GM23338 (cell line): ENCODE data around the gene FAXDC2. TPM values are rescaled to one million over a fixed set of nuclear protein-coding genes. Genes with fewer than 3 reads are reported as not detected.
"Not testable (repeated sequence)": the region's sequence is repeated elsewhere in the genome, so short reads cannot be mapped to it uniquely, and the experiment has no call there.

ENCODE experiments used
- ATAC-seq: fragments of 200-7000 bp; cut with Tn5 transposase; 3 replicates; pipeline ENCODE4 v1.9.1; 2020
- DNase-seq: peaks from one replicate; pipeline ENCODE4 v3.0.0-alpha.2; 2015; ENCODE audit warnings: low spot score
- H2AFZ ChIP-seq: fragments of 200-600 bp; sonication (generic); 2 replicates; pipeline ENCODE4 v1.8.0; 2016; ENCODE audit warnings: antibody characterized with exemption, mild to moderate bottlenecking, moderate library complexity
- H3F3A ChIP-seq: fragments of 200-600 bp; sonication (generic); replicated peaks from 2 replicates; pipeline ENCODE4 v1.8.0; 2017; ENCODE audit warnings: antibody characterized with exemption, mixed run types, low read depth
- H3K27ac ChIP-seq: fragments of 200-600 bp; sonication (generic); 2 replicates; pipeline ENCODE4 v1.6.1; 2016; ENCODE audit warnings: low read depth
- H3K27me3 ChIP-seq: fragments of 200-600 bp; sonication (generic); 2 replicates; pipeline ENCODE4 v1.8.0; 2016; ENCODE audit warnings: mild to moderate bottlenecking, mixed run types, moderate library complexity; ENCODE audit not compliant: insufficient read depth
- H3K36me3 ChIP-seq: fragments of 200-600 bp; sonication (generic); 2 replicates; pipeline ENCODE4 v1.8.0; 2016; ENCODE audit warnings: mild to moderate bottlenecking; ENCODE audit not compliant: insufficient read depth
- H3K4me1 ChIP-seq: fragments of 200-600 bp; sonication (generic); 2 replicates; pipeline ENCODE4 v1.8.0; 2016; ENCODE audit warnings: mild to moderate bottlenecking, moderate library complexity; ENCODE audit not compliant: insufficient read depth
- H3K4me2 ChIP-seq: fragments of 200-600 bp; sonication (generic); 2 replicates; pipeline ENCODE4 v1.7.1; 2017; ENCODE audit warnings: mixed run types
- H3K4me3 ChIP-seq: fragments of 200-600 bp; sonication (generic); 2 replicates; pipeline ENCODE4 v1.6.1; 2016; ENCODE audit warnings: mixed run types
- H3K79me2 ChIP-seq: fragments of 200-600 bp; sonication (generic); replicated peaks from 2 replicates; pipeline ENCODE4 v1.8.0; 2017; ENCODE audit warnings: mild to moderate bottlenecking; ENCODE audit not compliant: insufficient read depth
- H3K9me2 ChIP-seq: fragments of 200-600 bp; sonication (generic); 2 replicates; pipeline ENCODE4 v1.8.0; 2017; ENCODE audit not compliant: insufficient read depth
- H4K20me1 ChIP-seq: fragments of 200-600 bp; sonication (generic); replicated peaks from 2 replicates; pipeline ENCODE4 v1.8.0; 2017; ENCODE audit warnings: mild to moderate bottlenecking; ENCODE audit not compliant: insufficient read depth
- H3K27ac Mint-ChIP-seq: 2 replicates; pipeline ENCODE4 v1.8.0; 2020; ENCODE audit warnings: inconsistent platforms, mild to moderate bottlenecking, moderate library complexity, mixed read lengths
- H3K27me3 Mint-ChIP-seq: 3 replicates; pipeline ENCODE4 v1.8.0; 2022; ENCODE audit warnings: low read depth, mild to moderate bottlenecking, moderate library complexity, mixed read lengths, inconsistent platforms; ENCODE audit not compliant: insufficient read depth, poor library complexity
- H3K36me3 Mint-ChIP-seq: 3 replicates; pipeline ENCODE4 v1.8.0; 2021; ENCODE audit warnings: low read depth, mild to moderate bottlenecking, inconsistent platforms, moderate library complexity, mixed read lengths
- H3K4me1 Mint-ChIP-seq: 3 replicates; pipeline ENCODE4 v1.8.0; 2020; ENCODE audit warnings: mild to moderate bottlenecking, inconsistent platforms, mixed read lengths
- H3K4me3 Mint-ChIP-seq: 3 replicates; pipeline ENCODE4 v1.8.0; 2021; ENCODE audit warnings: moderate library complexity, mild to moderate bottlenecking, inconsistent platforms, mixed read lengths
- H3K9me3 Mint-ChIP-seq: 3 replicates; pipeline ENCODE4 v1.8.0; 2020; ENCODE audit warnings: moderate library complexity, mild to moderate bottlenecking, inconsistent platforms, mixed read lengths
- EZH2 ChIP-seq: fragments of 200-600 bp; sonication (generic); IDR thresholded peaks from one replicate; pipeline ENCODE4 v1.8.0; 2017; ENCODE audit warnings: antibody characterized with exemption, mild to moderate bottlenecking, low read depth; ENCODE audit not compliant: unreplicated experiment
- EZH2phosphoT487 ChIP-seq: fragments of 200-600 bp; sonication (generic); IDR thresholded peaks from one replicate; pipeline ENCODE4 v1.8.1; 2018; ENCODE audit warnings: antibody characterized with exemption; ENCODE audit not compliant: unreplicated experiment
- JUNB ChIP-seq: IDR thresholded peaks from one replicate; pipeline ENCODE4 v1.6.1; 2016; ENCODE audit warnings: antibody characterized with exemption; ENCODE audit not compliant: unreplicated experiment
- NANOG ChIP-seq: IDR thresholded peaks from 2 replicates; pipeline ENCODE4 v1.6.1; 2016; ENCODE audit warnings: antibody characterized with exemption, borderline replicate concordance
- ZNF114 ChIP-seq: fragments of 250-450 bp; sonication (Bioruptor Pico); IDR thresholded peaks from 2 replicates; pipeline ENCODE4 v1.5.0; 2020; ENCODE audit warnings: mild to moderate bottlenecking, moderate library complexity
- polyA plus RNA-seq: library from polyadenylated mRNA; unstranded; fragments of >200 nt; fragmentation: Nextera tagmentation; extraction: Ambion mirVana; gene quantifications from 2 replicates; pipeline ENCODE4 v1.2.1, GENCODE V29; 2016
- total RNA-seq: library from RNA; depleted of rRNA; stranded (reverse); fragments of >200 nt; shearing (Covaris generic); gene quantifications from 2 replicates; pipeline ENCODE4 v1.2.3, GENCODE V29; 2014
- TF ChIP-seq, protein P1 (sequence below): fragments of 250-450 bp; sonication (Bioruptor Pico); IDR thresholded peaks from 2 replicates; pipeline ENCODE4 v1.5.0; 2020; ENCODE audit warnings: mild to moderate bottlenecking, moderate library complexity
- TF ChIP-seq, protein P2 (sequence below), 2 experiments: fragments of 200-600 bp in 1 of 2; sonication (generic) in 1 of 2; conservative IDR thresholded peaks; 2 replicates each; pipeline versions ENCODE4 v1.5.1 to v1.6.1; 2016 to 2017; ENCODE audit warnings: antibody characterized with exemption in 2 of 2, low read depth in 2 of 2, mild to moderate bottlenecking in 2 of 2, moderate library complexity in 1 of 2

The FAXDC2 gene
- total and polyA plus RNA-seq, 2 experiments from 2014 or later = 4.0 to 4.6 TPM

DNA sequence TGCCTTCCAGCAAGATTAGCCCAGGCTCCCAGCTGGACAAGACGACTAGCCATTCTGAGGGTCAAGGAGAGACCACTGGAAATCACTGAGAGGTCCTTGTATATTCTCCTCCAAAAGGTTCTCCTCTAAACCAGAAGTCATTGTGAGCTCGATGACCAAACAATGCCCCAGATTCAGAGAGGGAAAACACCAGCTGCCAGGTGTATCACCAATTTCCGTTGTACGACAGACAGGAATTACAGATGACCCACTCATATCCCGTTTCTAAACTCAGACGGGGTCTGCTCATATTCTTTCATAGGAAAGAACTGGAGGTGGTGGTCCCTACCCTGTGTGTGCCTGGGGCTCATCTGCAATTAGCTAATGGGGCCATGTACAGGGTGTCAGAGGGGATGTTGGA lies 14.2 kb downstream of the FAXDC2 start (continued):
- TF ChIP-seq, protein P1, sequence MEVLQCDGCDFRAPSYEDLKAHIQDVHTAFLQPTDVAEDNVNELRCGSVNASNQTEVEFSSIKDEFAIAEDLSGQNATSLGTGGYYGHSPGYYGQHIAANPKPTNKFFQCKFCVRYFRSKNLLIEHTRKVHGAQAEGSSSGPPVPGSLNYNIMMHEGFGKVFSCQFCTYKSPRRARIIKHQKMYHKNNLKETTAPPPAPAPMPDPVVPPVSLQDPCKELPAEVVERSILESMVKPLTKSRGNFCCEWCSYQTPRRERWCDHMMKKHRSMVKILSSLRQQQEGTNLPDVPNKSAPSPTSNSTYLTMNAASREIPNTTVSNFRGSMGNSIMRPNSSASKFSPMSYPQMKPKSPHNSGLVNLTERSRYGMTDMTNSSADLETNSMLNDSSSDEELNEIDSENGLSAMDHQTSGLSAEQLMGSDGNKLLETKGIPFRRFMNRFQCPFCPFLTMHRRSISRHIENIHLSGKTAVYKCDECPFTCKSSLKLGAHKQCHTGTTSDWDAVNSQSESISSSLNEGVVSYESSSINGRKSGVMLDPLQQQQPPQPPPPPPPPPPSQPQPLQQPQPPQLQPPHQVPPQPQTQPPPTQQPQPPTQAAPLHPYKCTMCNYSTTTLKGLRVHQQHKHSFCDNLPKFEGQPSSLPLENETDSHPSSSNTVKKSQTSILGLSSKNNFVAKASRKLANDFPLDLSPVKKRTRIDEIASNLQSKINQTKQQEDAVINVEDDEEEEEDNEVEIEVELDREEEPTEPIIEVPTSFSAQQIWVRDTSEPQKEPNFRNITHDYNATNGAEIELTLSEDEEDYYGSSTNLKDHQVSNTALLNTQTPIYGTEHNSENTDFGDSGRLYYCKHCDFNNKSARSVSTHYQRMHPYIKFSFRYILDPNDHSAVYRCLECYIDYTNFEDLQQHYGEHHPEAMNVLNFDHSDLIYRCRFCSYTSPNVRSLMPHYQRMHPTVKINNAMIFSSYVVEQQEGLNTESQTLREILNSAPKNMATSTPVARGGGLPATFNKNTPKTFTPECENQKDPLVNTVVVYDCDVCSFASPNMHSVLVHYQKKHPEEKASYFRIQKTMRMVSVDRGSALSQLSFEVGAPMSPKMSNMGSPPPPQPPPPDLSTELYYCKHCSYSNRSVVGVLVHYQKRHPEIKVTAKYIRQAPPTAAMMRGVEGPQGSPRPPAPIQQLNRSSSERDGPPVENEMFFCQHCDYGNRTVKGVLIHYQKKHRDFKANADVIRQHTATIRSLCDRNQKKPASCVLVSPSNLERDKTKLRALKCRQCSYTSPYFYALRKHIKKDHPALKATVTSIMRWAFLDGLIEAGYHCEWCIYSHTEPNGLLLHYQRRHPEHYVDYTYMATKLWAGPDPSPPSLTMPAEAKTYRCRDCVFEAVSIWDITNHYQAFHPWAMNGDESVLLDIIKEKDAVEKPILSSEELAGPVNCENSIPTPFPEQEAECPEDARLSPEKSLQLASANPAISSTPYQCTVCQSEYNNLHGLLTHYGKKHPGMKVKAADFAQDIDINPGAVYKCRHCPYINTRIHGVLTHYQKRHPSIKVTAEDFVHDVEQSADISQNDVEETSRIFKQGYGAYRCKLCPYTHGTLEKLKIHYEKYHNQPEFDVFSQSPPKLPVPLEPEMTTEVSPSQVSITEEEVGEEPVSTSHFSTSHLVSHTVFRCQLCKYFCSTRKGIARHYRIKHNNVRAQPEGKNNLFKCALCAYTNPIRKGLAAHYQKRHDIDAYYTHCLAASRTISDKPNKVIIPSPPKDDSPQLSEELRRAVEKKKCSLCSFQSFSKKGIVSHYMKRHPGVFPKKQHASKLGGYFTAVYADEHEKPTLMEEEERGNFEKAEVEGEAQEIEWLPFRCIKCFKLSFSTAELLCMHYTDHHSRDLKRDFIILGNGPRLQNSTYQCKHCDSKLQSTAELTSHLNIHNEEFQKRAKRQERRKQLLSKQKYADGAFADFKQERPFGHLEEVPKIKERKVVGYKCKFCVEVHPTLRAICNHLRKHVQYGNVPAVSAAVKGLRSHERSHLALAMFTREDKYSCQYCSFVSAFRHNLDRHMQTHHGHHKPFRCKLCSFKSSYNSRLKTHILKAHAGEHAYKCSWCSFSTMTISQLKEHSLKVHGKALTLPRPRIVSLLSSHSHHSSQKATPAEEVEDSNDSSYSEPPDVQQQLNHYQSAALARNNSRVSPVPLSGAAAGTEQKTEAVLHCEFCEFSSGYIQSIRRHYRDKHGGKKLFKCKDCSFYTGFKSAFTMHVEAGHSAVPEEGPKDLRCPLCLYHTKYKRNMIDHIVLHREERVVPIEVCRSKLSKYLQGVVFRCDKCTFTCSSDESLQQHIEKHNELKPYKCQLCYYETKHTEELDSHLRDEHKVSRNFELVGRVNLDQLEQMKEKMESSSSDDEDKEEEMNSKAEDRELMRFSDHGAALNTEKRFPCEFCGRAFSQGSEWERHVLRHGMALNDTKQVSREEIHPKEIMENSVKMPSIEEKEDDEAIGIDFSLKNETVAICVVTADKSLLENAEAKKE (CRISPR knock-in tag) = no peak
- no peak for TF ChIP-seq ZNF114 (CRISPR knock-in tag)
- no peak for TF ChIP-seq EZH2phosphoT487
- TF ChIP-seq, protein P2, sequence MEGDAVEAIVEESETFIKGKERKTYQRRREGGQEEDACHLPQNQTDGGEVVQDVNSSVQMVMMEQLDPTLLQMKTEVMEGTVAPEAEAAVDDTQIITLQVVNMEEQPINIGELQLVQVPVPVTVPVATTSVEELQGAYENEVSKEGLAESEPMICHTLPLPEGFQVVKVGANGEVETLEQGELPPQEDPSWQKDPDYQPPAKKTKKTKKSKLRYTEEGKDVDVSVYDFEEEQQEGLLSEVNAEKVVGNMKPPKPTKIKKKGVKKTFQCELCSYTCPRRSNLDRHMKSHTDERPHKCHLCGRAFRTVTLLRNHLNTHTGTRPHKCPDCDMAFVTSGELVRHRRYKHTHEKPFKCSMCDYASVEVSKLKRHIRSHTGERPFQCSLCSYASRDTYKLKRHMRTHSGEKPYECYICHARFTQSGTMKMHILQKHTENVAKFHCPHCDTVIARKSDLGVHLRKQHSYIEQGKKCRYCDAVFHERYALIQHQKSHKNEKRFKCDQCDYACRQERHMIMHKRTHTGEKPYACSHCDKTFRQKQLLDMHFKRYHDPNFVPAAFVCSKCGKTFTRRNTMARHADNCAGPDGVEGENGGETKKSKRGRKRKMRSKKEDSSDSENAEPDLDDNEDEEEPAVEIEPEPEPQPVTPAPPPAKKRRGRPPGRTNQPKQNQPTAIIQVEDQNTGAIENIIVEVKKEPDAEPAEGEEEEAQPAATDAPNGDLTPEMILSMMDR (conservative IDR thresholded peaks at IDR 0.05; ENCODE audit: low read depth in 2 of 2) = no peak
- TF ChIP-seq EZH2 = no peak
- no peak for TF ChIP-seq JUNB
- no peak for TF ChIP-seq NANOG

DNA sequence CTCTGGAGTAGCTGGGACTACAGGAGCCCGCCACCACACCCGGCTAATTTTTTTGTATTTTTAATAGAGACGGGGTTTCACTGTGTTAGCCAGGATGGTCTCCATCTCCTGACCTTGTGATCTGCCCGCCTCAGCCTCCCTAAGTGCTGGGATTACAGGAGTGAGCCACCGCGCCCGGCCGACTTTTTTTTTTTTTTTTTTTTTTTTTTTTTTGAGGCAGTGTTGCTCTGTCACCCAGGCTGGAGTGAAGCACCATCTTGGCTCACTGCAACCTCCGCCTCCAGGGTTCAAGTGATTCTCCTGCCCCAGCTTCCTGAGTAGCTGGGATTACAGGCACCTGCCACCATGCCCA lies 14.7 kb downstream of the FAXDC2 start:
- ATAC-seq, H3K9me3 Mint-ChIP-seq, H3K36me3 ChIP-seq, H3K27ac Mint-ChIP-seq, H3K9me2 ChIP-seq, H3F3A ChIP-seq, H3K27me3 ChIP-seq, H4K20me1 ChIP-seq, H3K4me3 Mint-ChIP-seq, H3K4me1 Mint-ChIP-seq, H3K27me3 Mint-ChIP-seq, H3K27ac ChIP-seq, H3K79me2 ChIP-seq, DNase-seq, H2AFZ ChIP-seq, H3K4me1 ChIP-seq, H3K4me2 ChIP-seq, H3K36me3 Mint-ChIP-seq, H3K4me3 ChIP-seq: not testable (repeated sequence)
